ENCODE results near the gene ZNF808. TPM values are rescaled to one million over a fixed set of nuclear protein-coding genes. Genes with fewer than 3 reads are reported as not detected.
"Not testable (repeated sequence)": the region's sequence is repeated elsewhere in the genome, so short reads cannot be mapped to it uniquely, and the experiment has no call there.

The ZNF808 gene
- total RNA-seq, 1 donor from 2014 or later = 41.6 TPM

GRCh38 chr19:52566121-52566520, 38.7 kb downstream of the ZNF808 start:
- no peak overlapping the region for H3K4me3 Mint-ChIP-seq (ENCODE audit: low read depth)
- TF ChIP-seq, protein P1, sequence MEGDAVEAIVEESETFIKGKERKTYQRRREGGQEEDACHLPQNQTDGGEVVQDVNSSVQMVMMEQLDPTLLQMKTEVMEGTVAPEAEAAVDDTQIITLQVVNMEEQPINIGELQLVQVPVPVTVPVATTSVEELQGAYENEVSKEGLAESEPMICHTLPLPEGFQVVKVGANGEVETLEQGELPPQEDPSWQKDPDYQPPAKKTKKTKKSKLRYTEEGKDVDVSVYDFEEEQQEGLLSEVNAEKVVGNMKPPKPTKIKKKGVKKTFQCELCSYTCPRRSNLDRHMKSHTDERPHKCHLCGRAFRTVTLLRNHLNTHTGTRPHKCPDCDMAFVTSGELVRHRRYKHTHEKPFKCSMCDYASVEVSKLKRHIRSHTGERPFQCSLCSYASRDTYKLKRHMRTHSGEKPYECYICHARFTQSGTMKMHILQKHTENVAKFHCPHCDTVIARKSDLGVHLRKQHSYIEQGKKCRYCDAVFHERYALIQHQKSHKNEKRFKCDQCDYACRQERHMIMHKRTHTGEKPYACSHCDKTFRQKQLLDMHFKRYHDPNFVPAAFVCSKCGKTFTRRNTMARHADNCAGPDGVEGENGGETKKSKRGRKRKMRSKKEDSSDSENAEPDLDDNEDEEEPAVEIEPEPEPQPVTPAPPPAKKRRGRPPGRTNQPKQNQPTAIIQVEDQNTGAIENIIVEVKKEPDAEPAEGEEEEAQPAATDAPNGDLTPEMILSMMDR (IDR thresholded peaks at IDR 0.05; ENCODE audit: unreplicated experiment) = no peak
- peaks cover 8% of the 10 kb centered on the region for H3K36me3 Mint-ChIP-seq (ENCODE audit: insufficient read depth)
- no peaks in the 10 kb centered on the region for H3K27me3 Mint-ChIP-seq
- no peak overlapping the region for H3K27ac Mint-ChIP-seq
- no peaks in the 10 kb centered on the region for H3K9me3 Mint-ChIP-seq (ENCODE audit: low read depth)
- H3K4me1 Mint-ChIP-seq (ENCODE audit: low read depth) = peaks cover 17% of the 10 kb centered on the region
- no peak for DNase-seq (ENCODE audit: low spot score, unreplicated experiment)

DNA sequence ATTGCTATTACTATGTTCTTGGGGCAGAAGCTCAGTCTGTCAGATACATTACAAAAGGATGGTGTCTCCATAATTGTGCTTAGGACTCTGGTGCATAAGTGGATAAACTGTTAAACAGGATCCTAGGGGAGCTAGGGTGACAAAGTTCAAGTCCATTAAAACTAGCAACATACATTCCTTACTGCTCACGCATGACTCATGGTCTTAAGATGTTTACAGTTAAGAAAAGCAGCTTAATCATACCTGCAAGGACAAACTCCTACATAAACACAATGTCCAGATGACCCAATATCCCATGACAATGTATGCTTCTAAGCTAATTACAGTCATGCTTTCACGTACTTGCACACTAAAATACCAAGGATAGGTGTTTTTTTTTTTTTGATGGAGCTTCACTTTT, 39.1 kb downstream of the ZNF808 start:
- TF ChIP-seq, protein P1 (IDR thresholded peaks at IDR 0.05; ENCODE audit: unreplicated experiment) = no peak
- H3K27me3 Mint-ChIP-seq = no peaks in the 10 kb centered on the region
- no peak overlapping the region for H3K4me3 Mint-ChIP-seq (ENCODE audit: low read depth)
- no peak overlapping the region for H3K27ac Mint-ChIP-seq
- H3K4me1 Mint-ChIP-seq (ENCODE audit: low read depth) = peaks cover 19% of the 10 kb centered on the region
- no peak for DNase-seq (ENCODE audit: low spot score, unreplicated experiment)
- peaks cover 8% of the 10 kb centered on the region for H3K36me3 Mint-ChIP-seq (ENCODE audit: insufficient read depth)
- H3K9me3 Mint-ChIP-seq (ENCODE audit: low read depth) = no peaks in the 10 kb centered on the region

GRCh38 chr19:52567921-52568320, 40.5 kb downstream of the ZNF808 start:
- TF ChIP-seq, protein P1 (IDR thresholded peaks at IDR 0.05; ENCODE audit: unreplicated experiment) = no peak
- DNase-seq (ENCODE audit: low spot score, unreplicated experiment) = no peak
- Mint-ChIP-seq H3K36me3 (ENCODE audit: insufficient read depth) (peaks cover 14% of the 10 kb centered on the region), H3K27me3 (no peaks in the 10 kb centered on the region), H3K27ac (no peak overlapping the region), H3K4me1 (ENCODE audit: low read depth) (peaks cover 20% of the 10 kb centered on the region), H3K9me3 (ENCODE audit: low read depth) (no peaks in the 10 kb centered on the region), H3K4me3 (ENCODE audit: low read depth) (no peak overlapping the region)

DNA sequence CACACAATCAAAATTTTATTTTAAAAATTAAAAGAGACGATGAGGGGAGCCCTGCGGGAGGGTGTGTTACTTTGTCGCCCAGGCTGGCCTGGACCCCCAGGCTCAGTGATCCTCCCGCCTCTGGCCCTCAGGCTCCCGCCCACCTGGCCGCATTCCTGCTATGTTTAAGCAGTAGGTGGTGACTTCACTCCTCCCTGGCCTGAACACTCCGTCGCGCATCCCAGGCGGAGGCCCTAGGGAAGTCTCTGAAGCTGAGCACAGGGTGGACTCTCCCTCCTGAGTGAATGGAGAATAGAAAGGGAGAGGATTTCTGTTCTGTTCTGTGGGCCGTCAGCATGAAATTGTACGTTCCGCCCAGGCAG, 42.2 kb downstream of the ZNF808 start:
- H3K27me3 Mint-ChIP-seq; H3K9me3 Mint-ChIP-seq (ENCODE audit: low read depth): not testable (repeated sequence)
- H3K36me3 Mint-ChIP-seq (ENCODE audit: insufficient read depth) = peaks cover 12% of the 10 kb centered on the region
- peak; percentile 49 for DNase-seq (ENCODE audit: low spot score, unreplicated experiment)
- peak overlapping the region; percentile 97 for H3K4me3 Mint-ChIP-seq (ENCODE audit: low read depth)
- H3K27ac Mint-ChIP-seq = peak overlapping the region; percentile 99
- peaks cover 20% of the 10 kb centered on the region for H3K4me1 Mint-ChIP-seq (ENCODE audit: low read depth)

DNA sequence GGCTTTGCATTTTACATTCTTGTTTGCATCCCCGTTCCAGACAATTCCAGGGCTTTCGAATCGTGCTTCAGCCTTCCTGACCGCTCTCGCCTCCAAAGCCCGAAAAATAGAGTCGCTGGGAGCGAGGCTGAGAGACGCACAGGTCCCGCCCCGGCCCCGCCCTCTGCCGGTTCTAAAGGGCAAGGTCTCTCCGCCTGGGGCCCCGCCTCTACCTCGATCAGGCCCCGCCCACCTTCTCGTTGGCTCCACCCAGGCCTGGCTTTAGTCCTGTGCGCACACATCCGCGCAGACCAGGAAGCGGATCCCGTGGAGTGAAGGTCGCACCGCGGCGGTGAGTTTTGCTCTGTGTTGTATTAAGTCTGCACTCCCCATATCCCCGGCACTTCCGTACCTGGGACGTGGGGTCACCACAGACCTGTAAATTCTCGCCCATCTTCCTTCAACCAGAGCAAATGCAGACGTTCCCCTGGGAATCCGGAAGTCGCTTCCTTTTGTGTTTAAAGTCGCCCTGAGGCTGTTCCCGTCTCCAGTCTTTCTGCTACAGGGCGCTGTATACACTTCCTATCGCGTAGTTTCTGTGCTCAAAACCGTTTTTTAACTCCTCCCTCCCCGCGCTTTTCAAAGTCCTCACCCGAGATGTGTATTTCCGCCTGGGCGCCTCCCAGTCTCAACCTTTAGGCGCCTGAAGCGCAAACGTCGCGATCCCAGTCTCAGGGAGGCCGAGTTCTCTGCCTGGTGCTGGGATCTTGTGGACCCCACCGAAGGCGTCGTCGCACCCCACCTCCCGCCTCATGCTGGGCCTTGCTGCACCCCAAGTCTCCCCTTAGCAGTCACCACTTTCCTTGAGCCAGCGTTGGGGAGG, 42.8 kb downstream of the ZNF808 start, which contains the start of gene ZNF701:
Gene ZNF701, plus strand, starts transcription at position 288 of the 862 bp plus-strand sequence. CDS start 3,861 bp downstream, outside the sequence.
- Mint-ChIP-seq H3K4me3 (ENCODE audit: low read depth) (peak within 1 kb of the TSS; percentile 97), H3K27me3 (no peaks in the 10 kb centered on the region), H3K4me1 (ENCODE audit: low read depth) (peaks cover 20% of the 10 kb centered on the region), H3K9me3 (ENCODE audit: low read depth) (no peaks in the 10 kb centered on the region), H3K36me3 (ENCODE audit: insufficient read depth) (peaks cover 12% of the 10 kb centered on the region), H3K27ac (peak within 1 kb of the TSS; percentile 99)
- TF ChIP-seq, protein P1 (IDR thresholded peaks at IDR 0.05; ENCODE audit: unreplicated experiment) = peak; percentile 25
- DNase-seq (ENCODE audit: low spot score, unreplicated experiment) = peak; percentile 97

Data from progenitor cell of endocrine pancreas (in vitro differentiated cells).